LNCAP (cell line): ENCODE results near the gene IL10.

Source experiments
- TF ChIP-seq, protein P1 (sequence below): fragments of 450-650 bp; IDR thresholded peaks from 2 replicates; pipeline ENCODE4 v1.5.1; 2017; ENCODE audit warnings: mild to moderate bottlenecking

IL10 gene

DNA sequence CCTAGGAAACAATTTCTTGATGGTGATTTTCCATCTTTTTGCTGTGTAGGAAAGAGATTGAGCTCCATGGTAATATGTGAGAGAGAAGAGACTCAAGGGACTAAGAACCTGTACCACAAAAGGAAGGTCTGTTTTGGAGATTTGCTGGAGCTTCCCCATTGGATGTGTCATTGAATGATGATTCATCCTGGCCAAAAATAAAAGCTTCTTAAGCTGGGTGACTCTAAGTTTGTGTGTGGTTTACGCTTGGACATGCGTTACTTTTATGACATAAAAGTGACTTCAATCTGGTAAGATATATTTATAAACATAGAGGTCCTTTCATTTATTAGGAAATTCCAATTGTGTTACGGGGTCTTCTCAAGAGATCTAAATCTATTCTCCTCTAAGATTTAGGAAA, 19.2 kb downstream of the IL10 start:
- TF ChIP-seq, protein P1, sequence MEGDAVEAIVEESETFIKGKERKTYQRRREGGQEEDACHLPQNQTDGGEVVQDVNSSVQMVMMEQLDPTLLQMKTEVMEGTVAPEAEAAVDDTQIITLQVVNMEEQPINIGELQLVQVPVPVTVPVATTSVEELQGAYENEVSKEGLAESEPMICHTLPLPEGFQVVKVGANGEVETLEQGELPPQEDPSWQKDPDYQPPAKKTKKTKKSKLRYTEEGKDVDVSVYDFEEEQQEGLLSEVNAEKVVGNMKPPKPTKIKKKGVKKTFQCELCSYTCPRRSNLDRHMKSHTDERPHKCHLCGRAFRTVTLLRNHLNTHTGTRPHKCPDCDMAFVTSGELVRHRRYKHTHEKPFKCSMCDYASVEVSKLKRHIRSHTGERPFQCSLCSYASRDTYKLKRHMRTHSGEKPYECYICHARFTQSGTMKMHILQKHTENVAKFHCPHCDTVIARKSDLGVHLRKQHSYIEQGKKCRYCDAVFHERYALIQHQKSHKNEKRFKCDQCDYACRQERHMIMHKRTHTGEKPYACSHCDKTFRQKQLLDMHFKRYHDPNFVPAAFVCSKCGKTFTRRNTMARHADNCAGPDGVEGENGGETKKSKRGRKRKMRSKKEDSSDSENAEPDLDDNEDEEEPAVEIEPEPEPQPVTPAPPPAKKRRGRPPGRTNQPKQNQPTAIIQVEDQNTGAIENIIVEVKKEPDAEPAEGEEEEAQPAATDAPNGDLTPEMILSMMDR: no peak

DNA sequence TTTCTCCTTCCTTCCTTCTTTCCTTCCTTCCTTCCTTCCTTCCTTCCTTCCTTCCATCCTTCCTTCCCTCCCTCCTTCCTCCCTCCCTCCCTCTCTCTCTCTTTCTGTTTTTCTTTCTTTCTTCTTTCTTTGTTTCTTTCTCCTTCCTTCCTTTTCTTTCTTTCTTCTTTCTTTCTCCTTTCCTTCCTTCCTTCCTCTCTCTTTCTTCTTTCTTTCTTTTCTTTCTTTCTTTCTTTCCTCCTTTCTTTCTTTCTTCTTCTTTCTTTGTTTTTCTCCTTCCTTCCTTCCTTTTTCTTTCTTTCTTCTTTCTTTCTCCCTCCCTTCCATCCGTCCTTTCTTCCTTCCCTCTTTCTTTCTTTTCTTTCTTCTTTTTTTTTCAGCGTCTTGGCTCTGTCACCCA, 19.8 kb downstream of the IL10 start:
- TF ChIP-seq, protein P1: no peak

DNA sequence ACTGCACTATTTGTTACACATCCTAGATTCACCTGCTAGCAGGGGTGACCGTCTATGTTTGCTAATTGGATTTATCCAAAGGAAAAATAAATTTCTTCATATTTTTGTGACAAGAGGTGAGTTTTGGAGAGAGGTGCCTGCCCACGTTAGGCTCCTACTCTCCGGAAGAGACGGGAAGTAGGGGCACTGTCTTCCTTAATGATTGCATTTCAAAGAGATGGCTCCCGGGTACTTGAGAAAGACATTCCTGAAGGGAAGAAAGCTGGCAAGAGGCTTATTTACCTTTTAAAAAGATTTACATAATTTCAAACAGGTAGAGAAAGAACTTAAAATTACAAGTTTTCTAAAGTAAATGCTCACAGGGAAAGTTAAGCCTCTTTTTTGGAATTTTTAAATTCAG, 20.4 kb downstream of the IL10 start:
- TF ChIP-seq, protein P1: no peak

DNA sequence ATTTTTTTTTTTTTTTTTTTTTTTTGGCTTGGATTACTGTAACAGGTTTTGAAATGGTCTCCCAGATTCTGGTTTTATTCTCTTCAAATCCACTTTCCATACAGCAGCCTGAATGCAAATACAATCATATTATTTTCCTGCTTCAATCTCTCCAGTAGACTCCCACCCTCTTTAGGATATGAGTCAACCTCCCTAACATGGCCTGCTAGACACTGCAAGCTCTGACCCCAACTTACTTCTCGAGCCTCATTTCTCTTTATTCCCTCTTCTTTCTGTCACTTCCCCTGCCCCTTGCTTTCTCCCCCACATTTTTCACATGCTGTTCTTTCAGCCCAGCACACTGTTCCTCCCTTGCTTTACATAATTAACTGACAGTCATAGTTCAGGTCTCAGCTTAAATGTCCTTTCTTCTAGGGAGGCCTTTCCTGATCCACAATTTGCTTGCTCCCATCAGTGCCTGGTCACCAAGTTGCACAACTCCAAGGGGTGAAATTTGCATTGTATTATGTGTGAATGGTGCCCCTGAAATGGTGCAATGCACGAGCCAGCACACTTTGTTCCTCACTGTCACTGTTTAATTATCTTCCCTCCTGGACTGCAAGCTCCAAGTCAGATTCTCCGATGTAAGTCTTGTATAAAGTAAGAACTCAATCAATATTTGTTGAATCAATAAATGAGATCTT, 23.8 kb downstream of the IL10 start:
- TF ChIP-seq, protein P1: no peak

DNA sequence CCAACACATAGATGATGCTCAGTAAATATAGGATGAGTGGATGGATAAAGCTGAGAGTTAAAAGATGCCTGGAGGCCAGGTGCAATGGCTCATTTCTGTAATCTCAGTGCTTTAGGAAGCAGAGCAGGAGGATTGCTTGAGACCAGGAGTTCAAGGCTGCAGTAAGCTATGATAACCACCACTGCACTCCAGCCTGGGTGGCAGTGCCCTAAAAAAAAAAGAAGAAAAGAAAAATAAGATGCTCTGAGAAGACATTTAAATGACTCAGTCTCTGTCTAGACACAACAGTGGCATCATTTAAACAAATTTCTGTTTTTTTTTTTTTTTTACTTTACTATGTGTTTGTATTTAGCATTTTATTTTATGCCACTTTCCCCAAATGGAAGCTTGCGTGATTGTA, 27.0 kb downstream of the IL10 start:
- TF ChIP-seq, protein P1: no peak

DNA sequence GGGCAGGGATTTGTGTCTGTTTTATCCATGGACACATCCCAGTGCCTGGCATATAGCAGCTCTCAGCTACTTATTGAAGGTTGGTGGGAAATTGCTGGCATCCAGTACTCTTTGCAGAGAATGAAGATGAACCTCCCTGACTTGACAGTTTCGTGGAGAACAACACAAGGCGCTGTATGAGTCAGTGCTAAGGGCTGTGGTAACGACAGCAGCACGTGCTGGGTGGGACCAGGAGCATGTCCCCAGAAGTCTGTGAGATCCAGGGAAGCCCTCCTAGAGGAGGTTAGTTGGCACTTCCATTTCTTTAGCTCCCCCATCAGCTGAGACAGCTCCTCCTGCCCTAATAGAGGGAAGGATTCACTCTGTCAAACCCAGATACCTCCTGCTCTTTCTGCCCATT, 27.6 kb downstream of the IL10 start:
- TF ChIP-seq, protein P1: no peak

DNA sequence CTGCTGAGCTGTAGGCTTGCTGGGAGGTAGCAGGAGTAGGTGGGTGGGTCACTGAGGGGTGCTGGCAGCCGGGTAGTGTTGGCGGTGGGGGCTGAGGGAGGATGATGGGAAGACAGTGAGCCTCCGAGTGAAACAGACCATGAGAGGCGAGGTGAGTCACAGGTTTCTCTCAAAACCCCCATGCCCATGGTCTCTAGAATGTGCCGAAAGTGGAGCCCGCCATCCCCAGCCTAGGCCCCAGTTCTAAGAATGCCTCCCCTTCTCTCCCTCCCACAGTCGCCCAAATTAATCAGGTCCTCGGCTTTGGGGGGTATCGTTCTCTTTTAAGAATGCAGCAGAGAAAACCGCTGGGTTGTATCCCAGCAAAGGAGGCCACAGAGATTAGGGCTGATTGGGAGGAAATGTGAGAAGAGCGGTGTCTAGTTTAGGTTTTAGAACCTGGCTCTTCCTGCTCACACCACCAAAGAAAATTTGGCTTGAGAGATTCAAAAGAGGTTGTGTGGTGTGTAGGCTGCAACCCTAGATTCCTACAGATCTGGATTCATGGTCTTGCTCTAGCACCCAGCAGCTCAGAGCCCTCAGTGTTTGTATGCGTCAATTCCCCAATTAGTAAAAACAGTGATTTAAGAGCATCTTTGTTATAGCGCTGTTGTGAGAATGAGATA, 29.4 kb downstream of the IL10 start:
- TF ChIP-seq, protein P1: no peak
